Vagina (tissue), 2 donors: ENCODE measurements around the gene SCARB1. TPM values are rescaled to one million over a fixed set of nuclear protein-coding genes. Genes with fewer than 3 reads are reported as not detected.

ENCODE experiments used
- DNase-seq, 2 donors: peaks; one replicate each; pipeline ENCODE4 v3.0.0-alpha.2; 2017; ENCODE audit errors: extremely low spot score in 2 of 2
- H3K27ac ChIP-seq: fragments of 200-600 bp; sonication (generic); one replicate; pipeline ENCODE4 v1.5.1; 2019
- H3K27me3 ChIP-seq: fragments of 200-600 bp; sonication (generic); one replicate; pipeline ENCODE4 v1.5.1; 2019
- H3K36me3 ChIP-seq, 2 donors: fragments of 200-600 bp; sonication (generic); one replicate each; pipeline ENCODE4 v1.5.1; 2017 to 2019
- H3K4me1 ChIP-seq: fragments of 200-600 bp; sonication (generic); one replicate; pipeline ENCODE4 v1.5.1; 2019
- H3K4me3 ChIP-seq, 2 donors: fragments of 200-600 bp; sonication (generic); 1 replicate in 1 of 2; 2 replicates in 1 of 2; pipeline ENCODE4 v1.5.1; 2016 to 2019
- H3K9me3 ChIP-seq: fragments of 200-600 bp; sonication (generic); one replicate; pipeline ENCODE4 v1.5.1; 2019
- POLR2A ChIP-seq, 2 donors: fragments of 450-650 bp; IDR thresholded peaks; one replicate each; pipeline ENCODE4 v1.6.1; 2017; ENCODE audit warnings: antibody characterized with exemption in 2 of 2, mild to moderate bottlenecking in 2 of 2, moderate library complexity in 2 of 2
- POLR2AphosphoS5 ChIP-seq, 2 donors: sonication (generic); formaldehyde crosslinking; IDR thresholded peaks; one replicate each; pipeline ENCODE4 v1.9.0; 2017; ENCODE audit warnings: antibody characterized with exemption in 2 of 2, mild to moderate bottlenecking in 2 of 2, low read depth in 1 of 2; ENCODE audit not compliant: insufficient read depth in 1 of 2
- intact Hi-C: fragments of 100-400 bp; cut with DNase I; formaldehyde crosslinking; loops from one replicate; pipeline ENCODE4 v1.15.1; 2023
- total RNA-seq: library from RNA; depleted of rRNA; stranded (reverse); fragments of >200 nt; gene quantifications from one replicate; pipeline ENCODE4 v1.2.3, GENCODE V29; 2016
- TF ChIP-seq, protein P1 (sequence below), 3 experiments: fragments of 450-650 bp in 2 of 3; fragments of 200-600 bp in 1 of 3; sonication (generic) in 1 of 3; IDR thresholded peaks; one replicate each; pipeline ENCODE4 v1.5.1; 2017 to 2019; ENCODE audit warnings: antibody characterized with exemption in 3 of 3, mild to moderate bottlenecking in 2 of 3, moderate library complexity in 2 of 3

The SCARB1 gene
- total RNA-seq, 1 donor from 2014 or later = 20.6 TPM

DNA sequence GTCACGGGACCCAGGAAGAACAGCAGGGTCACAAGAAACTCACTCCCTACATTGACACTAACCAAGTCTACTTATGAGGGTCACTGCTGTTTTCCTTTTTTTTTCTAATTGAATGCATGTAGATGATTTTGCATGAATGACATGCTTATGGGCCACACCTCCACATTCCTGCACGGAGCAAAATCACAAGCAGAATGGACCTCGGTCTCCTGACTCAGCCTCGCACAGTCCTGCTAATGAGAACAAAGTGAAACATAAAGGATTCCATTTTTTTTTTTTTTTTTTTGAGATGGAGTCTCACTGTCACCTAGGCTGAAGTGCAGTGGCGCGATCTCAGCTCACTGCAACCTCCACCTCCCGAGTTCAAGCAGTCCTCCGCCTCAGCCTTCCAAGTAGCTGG, 12.3 kb downstream of the SCARB1 start:
- no peak for DNase-seq
- Histone ChIP-seq H3K27me3 (no peaks in the 10 kb centered on the region), H3K4me1 (peaks cover 22% of the 10 kb centered on the region), H3K36me3 (no peaks in the 10 kb centered on the region), H3K27ac (no peak overlapping the region), H3K4me3 (no peak overlapping the region), H3K9me3 (no peaks in the 10 kb centered on the region)
- TF ChIP-seq, protein P1, sequence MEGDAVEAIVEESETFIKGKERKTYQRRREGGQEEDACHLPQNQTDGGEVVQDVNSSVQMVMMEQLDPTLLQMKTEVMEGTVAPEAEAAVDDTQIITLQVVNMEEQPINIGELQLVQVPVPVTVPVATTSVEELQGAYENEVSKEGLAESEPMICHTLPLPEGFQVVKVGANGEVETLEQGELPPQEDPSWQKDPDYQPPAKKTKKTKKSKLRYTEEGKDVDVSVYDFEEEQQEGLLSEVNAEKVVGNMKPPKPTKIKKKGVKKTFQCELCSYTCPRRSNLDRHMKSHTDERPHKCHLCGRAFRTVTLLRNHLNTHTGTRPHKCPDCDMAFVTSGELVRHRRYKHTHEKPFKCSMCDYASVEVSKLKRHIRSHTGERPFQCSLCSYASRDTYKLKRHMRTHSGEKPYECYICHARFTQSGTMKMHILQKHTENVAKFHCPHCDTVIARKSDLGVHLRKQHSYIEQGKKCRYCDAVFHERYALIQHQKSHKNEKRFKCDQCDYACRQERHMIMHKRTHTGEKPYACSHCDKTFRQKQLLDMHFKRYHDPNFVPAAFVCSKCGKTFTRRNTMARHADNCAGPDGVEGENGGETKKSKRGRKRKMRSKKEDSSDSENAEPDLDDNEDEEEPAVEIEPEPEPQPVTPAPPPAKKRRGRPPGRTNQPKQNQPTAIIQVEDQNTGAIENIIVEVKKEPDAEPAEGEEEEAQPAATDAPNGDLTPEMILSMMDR (IDR thresholded peaks at IDR 0.05) = no peak
- TF ChIP-seq POLR2AphosphoS5 (IDR thresholded peaks at IDR 0.05; ENCODE audit: insufficient read depth in 1 of 2, low read depth in 1 of 2) = no peak
- TF ChIP-seq POLR2A (IDR thresholded peaks at IDR 0.05) = no peak
- intact Hi-C loops = no loop called here

GRCh38 chr12:124849382-124849781, 14.3 kb downstream of the SCARB1 start:
- intact Hi-C loops = no loop called here
- no peaks in the 10 kb centered on the region for H3K9me3 ChIP-seq
- no peak for DNase-seq
- peaks cover 16% of the 10 kb centered on the region for H3K4me1 ChIP-seq
- H3K27me3 ChIP-seq = no peaks in the 10 kb centered on the region
- no peak overlapping the region for H3K27ac ChIP-seq
- H3K4me3 ChIP-seq = no peak overlapping the region
- TF ChIP-seq POLR2AphosphoS5 (IDR thresholded peaks at IDR 0.05; ENCODE audit: insufficient read depth in 1 of 2, low read depth in 1 of 2) (no peak), POLR2A (IDR thresholded peaks at IDR 0.05) (no peak)
- TF ChIP-seq, protein P1 (IDR thresholded peaks at IDR 0.05) = no peak
- H3K36me3 ChIP-seq = no peaks in the 10 kb centered on the region

GRCh38 chr12:124848621-124849380, 14.9 kb downstream of the SCARB1 start:
- Histone ChIP-seq H3K27me3 (no peaks in the 10 kb centered on the region), H3K4me1 (peaks cover 16% of the 10 kb centered on the region), H3K9me3 (no peaks in the 10 kb centered on the region), H3K27ac (no peak overlapping the region), H3K4me3 (no peak overlapping the region), H3K36me3 (no peaks in the 10 kb centered on the region)
- no peak for DNase-seq
- intact Hi-C loops = no loop called here
- TF ChIP-seq POLR2A (IDR thresholded peaks at IDR 0.05) (no peak), POLR2AphosphoS5 (IDR thresholded peaks at IDR 0.05; ENCODE audit: insufficient read depth in 1 of 2, low read depth in 1 of 2) (no peak)
- TF ChIP-seq, protein P1 (IDR thresholded peaks at IDR 0.05) = no peak

- intact Hi-C loops = no loop called here
- Histone ChIP-seq H3K27ac (no peak overlapping the region), H3K9me3 (no peaks in the 10 kb centered on the region), H3K36me3 (no peaks in the 10 kb centered on the region), H3K4me1 (peaks cover 16% of the 10 kb centered on the region), H3K27me3 (no peaks in the 10 kb centered on the region), H3K4me3 (no peak overlapping the region)
- TF ChIP-seq, protein P1 (IDR thresholded peaks at IDR 0.05) = no peak
- no peak for TF ChIP-seq POLR2A (IDR thresholded peaks at IDR 0.05)
- no peak for TF ChIP-seq POLR2AphosphoS5 (IDR thresholded peaks at IDR 0.05; ENCODE audit: insufficient read depth in 1 of 2, low read depth in 1 of 2)
- DNase-seq = no peak
Measured at GRCh38 chr12:124847113-124848074, 16.3 kb downstream of the SCARB1 start.
